Osteoblast (primary cell): Measurements from ENCODE around the gene CBFA2T3. TPM values are rescaled to one million over a fixed set of nuclear protein-coding genes. Genes with fewer than 3 reads are reported as not detected.
"Not testable (repeated sequence)": the region's sequence is repeated elsewhere in the genome, so short reads cannot be mapped to it uniquely, and the experiment has no call there.

Source experiments
- DNase-seq: peaks from one replicate; pipeline ENCODE4 v3.0.0; 2011; ENCODE audit warnings: low spot score, mixed read lengths; ENCODE audit not compliant: insufficient read length; ENCODE audit errors: missing footprints
- H2AFZ ChIP-seq: 2 replicates; pipeline ENCODE4 v1.6.0; 2011; ENCODE audit warnings: mild to moderate bottlenecking, low read length
- H3K27ac ChIP-seq: 2 replicates; pipeline ENCODE4 v1.5.1; 2011; ENCODE audit warnings: mild to moderate bottlenecking, low read depth, low read length, moderate library complexity
- H3K27me3 ChIP-seq: 2 replicates; pipeline ENCODE4 v1.6.0; 2012; ENCODE audit warnings: mild to moderate bottlenecking, control low read depth, inconsistent platforms, low read length, moderate library complexity; ENCODE audit not compliant: insufficient read depth
- H3K36me3 ChIP-seq: 2 replicates; pipeline ENCODE4 v1.5.1; 2011; ENCODE audit warnings: mild to moderate bottlenecking, low read length, control low read depth, moderate library complexity; ENCODE audit not compliant: insufficient read depth
- H3K4me1 ChIP-seq: 2 replicates; pipeline ENCODE4 v1.5.1; 2011; ENCODE audit warnings: mild to moderate bottlenecking, low read length, control low read depth, moderate library complexity; ENCODE audit not compliant: insufficient read depth
- H3K4me2 ChIP-seq: 2 replicates; pipeline ENCODE4 v1.6.0; 2011; ENCODE audit warnings: mild to moderate bottlenecking, low read length; ENCODE audit not compliant: insufficient read depth
- H3K4me3 ChIP-seq: fragments of 200-600 bp; sonication (generic); 3 replicates; pipeline ENCODE4 v1.5.1; 2012; ENCODE audit warnings: mild to moderate bottlenecking, low read length, inconsistent platforms; ENCODE audit not compliant: insufficient read depth
- H3K79me2 ChIP-seq: 2 replicates; pipeline ENCODE4 v1.6.0; 2012; ENCODE audit warnings: mild to moderate bottlenecking, low read length, control low read depth, inconsistent platforms; ENCODE audit not compliant: insufficient read depth
- H3K9me3 ChIP-seq: 2 replicates; pipeline ENCODE4 v1.5.1; 2011; ENCODE audit warnings: low read depth, low read length, control low read depth
- H4K20me1 ChIP-seq: 2 replicates; pipeline ENCODE4 v1.6.0; 2012; ENCODE audit warnings: mild to moderate bottlenecking, low read length, control low read depth; ENCODE audit not compliant: insufficient read depth
- CTCF ChIP-seq: IDR thresholded peaks from 2 replicates; pipeline ENCODE4 v1.5.1; 2011; ENCODE audit warnings: mild to moderate bottlenecking, low read depth, low read length, moderate library complexity; ENCODE audit errors: extremely low read depth
- total RNA-seq: library from RNA; depleted of rRNA; stranded (reverse); fragments of >200 nt; gene quantifications from 2 replicates; pipeline ENCODE4 v1.2.3, GENCODE V29; 2012

Gene CBFA2T3
- total RNA-seq, 1 donor, result not detected

- H3K36me3 ChIP-seq, result no peaks in the 10 kb centered on the region
- no peaks in the 10 kb centered on the region for H3K79me2 ChIP-seq
- peaks cover 8% of the 10 kb centered on the region for H3K27me3 ChIP-seq
- no peaks in the 10 kb centered on the region for H3K4me1 ChIP-seq
- DNase-seq, result no peak
- no peak overlapping the region for H3K4me2 ChIP-seq
- no peak for TF ChIP-seq CTCF
- no peak overlapping the region for H2AFZ ChIP-seq
- no peaks in the 10 kb centered on the region for H4K20me1 ChIP-seq
- no peak overlapping the region for H3K4me3 ChIP-seq
- H3K27ac ChIP-seq, result no peak overlapping the region
- no peaks in the 10 kb centered on the region for H3K9me3 ChIP-seq
These were observed 80.6 kb downstream of the CBFA2T3 start for GRCh38 chr16:88896238-88897070.

GRCh38 chr16:88895335-88895734, 81.7 kb downstream of the CBFA2T3 start:
- H3K4me3 ChIP-seq, result no peak overlapping the region
- peaks cover 8% of the 10 kb centered on the region for H3K27me3 ChIP-seq
- no peak for TF ChIP-seq CTCF

GRCh38 chr16:88894681-88895300, 82.2 kb downstream of the CBFA2T3 start:
- Histone ChIP-seq H3K27ac (no peak overlapping the region), H3K4me1 (no peaks in the 10 kb centered on the region), H4K20me1 (no peaks in the 10 kb centered on the region), H3K27me3 (peaks cover 8% of the 10 kb centered on the region), H3K36me3 (no peaks in the 10 kb centered on the region), H3K4me2 (no peak overlapping the region), H2AFZ (no peak overlapping the region), H3K79me2 (no peaks in the 10 kb centered on the region), H3K4me3 (no peak overlapping the region), H3K9me3 (no peaks in the 10 kb centered on the region)
- DNase-seq, result no peak
- no peak for TF ChIP-seq CTCF

More at GRCh38 chr16:88895335-88895734, 81.7 kb downstream of the CBFA2T3 start:
- no peak overlapping the region for H3K27ac ChIP-seq
- no peak for DNase-seq
- H3K4me2 ChIP-seq, result no peak overlapping the region
- H4K20me1 ChIP-seq, result no peaks in the 10 kb centered on the region
- H3K9me3 ChIP-seq, result no peaks in the 10 kb centered on the region
- H3K36me3 ChIP-seq, result no peaks in the 10 kb centered on the region
- H3K79me2 ChIP-seq, result no peaks in the 10 kb centered on the region
- no peak overlapping the region for H2AFZ ChIP-seq
- H3K4me1 ChIP-seq, result no peaks in the 10 kb centered on the region

GRCh38 chr16:88894266-88894665, 82.7 kb downstream of the CBFA2T3 start:
- H3K36me3 ChIP-seq, H4K20me1 ChIP-seq, H3K4me1 ChIP-seq, H2AFZ ChIP-seq, H3K4me3 ChIP-seq, H3K4me2 ChIP-seq, DNase-seq, H3K27ac ChIP-seq, H3K9me3 ChIP-seq, H3K27me3 ChIP-seq, H3K79me2 ChIP-seq: not testable (repeated sequence)
